ENCODE data around the gene NUP43. TPM values are rescaled to one million over a fixed set of nuclear protein-coding genes. Genes with fewer than 3 reads are reported as not detected.

Gene NUP43
- total RNA-seq, 1 donor from 2014 or later: 39.7 TPM

GRCh38 chr6:149681209-149681608, 65.1 kb downstream of the NUP43 start:
- H3K9ac ChIP-seq (ENCODE audit: low read length): no peak overlapping the region
- no peaks in the 10 kb centered on the region for H3K4me1 ChIP-seq (ENCODE audit: insufficient read depth, low read length)
- no peak overlapping the region for H2AFZ ChIP-seq (ENCODE audit: low read depth, low read length)
- DNase-seq (ENCODE audit: low read depth) (no peak), FAIRE-seq (no peak)
- Mint-ChIP-seq H3K27ac (ENCODE audit: unreplicated experiment) (no peak overlapping the region), H3K4me3 (ENCODE audit: unreplicated experiment) (no peak overlapping the region), H3K36me3 (ENCODE audit: low read depth, unreplicated experiment) (peaks cover 10% of the 10 kb centered on the region), H3K4me1 (ENCODE audit: low read depth, unreplicated experiment) (peaks cover 4% of the 10 kb centered on the region), H3K27me3 (ENCODE audit: low read depth, unreplicated experiment) (no peaks in the 10 kb centered on the region), H3K9me3 (ENCODE audit: unreplicated experiment) (no peaks in the 10 kb centered on the region)
- H3K79me2 ChIP-seq (ENCODE audit: insufficient read depth, low read length): peaks cover 30% of the 10 kb centered on the region
- H4K20me1 ChIP-seq (ENCODE audit: insufficient read depth, low read length): peaks cover 26% of the 10 kb centered on the region
- no peaks in the 10 kb centered on the region for H3K27me3 ChIP-seq (ENCODE audit: insufficient read depth, low read length)
- H3K4me2 ChIP-seq (ENCODE audit: low read length): no peak overlapping the region
- no peak overlapping the region for H3K4me3 ChIP-seq (ENCODE audit: insufficient read depth, low read depth, low read length)
- TF ChIP-seq CTCF (IDR thresholded peaks at IDR 0.05; ENCODE audit: insufficient read depth, low read depth, low read length) (no peak), EZH2 (IDR thresholded peaks at IDR 0.05; ENCODE audit: insufficient read depth, low read length) (no peak)
- H3K9me3 ChIP-seq (ENCODE audit: insufficient read depth, low read depth, low read length): no peaks in the 10 kb centered on the region
- H3K36me3 ChIP-seq (ENCODE audit: insufficient read depth, low read length): peaks cover 26% of the 10 kb centered on the region
- no peak overlapping the region for H3K27ac ChIP-seq (ENCODE audit: low read depth, low read length)

- no peaks in the 10 kb centered on the region for H3K27me3 ChIP-seq (ENCODE audit: insufficient read depth, low read length)
- peaks cover 25% of the 10 kb centered on the region for H3K79me2 ChIP-seq (ENCODE audit: insufficient read depth, low read length)
- Mint-ChIP-seq H3K27me3 (ENCODE audit: low read depth, unreplicated experiment) (no peaks in the 10 kb centered on the region), H3K4me1 (ENCODE audit: low read depth, unreplicated experiment) (no peaks in the 10 kb centered on the region), H3K36me3 (ENCODE audit: low read depth, unreplicated experiment) (peaks cover 9% of the 10 kb centered on the region), H3K4me3 (ENCODE audit: unreplicated experiment) (no peak overlapping the region), H3K27ac (ENCODE audit: unreplicated experiment) (no peak overlapping the region), H3K9me3 (ENCODE audit: unreplicated experiment) (no peaks in the 10 kb centered on the region)
- peaks cover 33% of the 10 kb centered on the region for H3K36me3 ChIP-seq (ENCODE audit: insufficient read depth, low read length)
- FAIRE-seq (no peak), DNase-seq (ENCODE audit: low read depth) (no peak)
- no peak overlapping the region for H3K27ac ChIP-seq (ENCODE audit: low read depth, low read length)
- H3K4me3 ChIP-seq (ENCODE audit: insufficient read depth, low read depth, low read length): no peak overlapping the region
- H3K9me3 ChIP-seq (ENCODE audit: insufficient read depth, low read depth, low read length): no peaks in the 10 kb centered on the region
- no peak overlapping the region for H2AFZ ChIP-seq (ENCODE audit: low read depth, low read length)
- H3K9ac ChIP-seq (ENCODE audit: low read length): no peak overlapping the region
- no peak overlapping the region for H3K4me2 ChIP-seq (ENCODE audit: low read length)
- TF ChIP-seq CTCF (IDR thresholded peaks at IDR 0.05; ENCODE audit: insufficient read depth, low read depth, low read length): no peak
- no peak for TF ChIP-seq EZH2 (IDR thresholded peaks at IDR 0.05; ENCODE audit: insufficient read depth, low read length)
- H3K4me1 ChIP-seq (ENCODE audit: insufficient read depth, low read length): no peaks in the 10 kb centered on the region
- peaks cover 23% of the 10 kb centered on the region for H4K20me1 ChIP-seq (ENCODE audit: insufficient read depth, low read length)
Observed at GRCh38 chr6:149680503-149680902, 65.8 kb downstream of the NUP43 start.

Other genes with a start within 250 kb of the NUP43 start
- 39.2 TPM in 2 replicates for gene PPIL4, start 200.5 kb downstream of the NUP43 start, total RNA-seq
- 36.5 and 39.3 TPM in 2 replicates for gene GINM1, start 180.2 kb downstream of the NUP43 start, total RNA-seq
- gene KATNA1, start 97.8 kb downstream of the NUP43 start, total RNA-seq: 13.7 and 14.3 TPM in 2 replicates
- gene LATS1, start 28.4 kb downstream of the NUP43 start, total RNA-seq: 25.6 and 27.9 TPM in 2 replicates
- 127 TPM in 2 replicates for gene PCMT1, start 3.2 kb upstream of the NUP43 start, total RNA-seq
- gene LRP11, start 117.8 kb upstream of the NUP43 start, total RNA-seq: 24.2 and 26.2 TPM in 2 replicates
- gene RAET1E, start 151.6 kb upstream of the NUP43 start, total RNA-seq: not detected in 2 replicates
- not detected in 2 replicates for gene RAET1G, start 176.6 kb upstream of the NUP43 start, total RNA-seq
- gene ULBP2, start 195.5 kb upstream of the NUP43 start, total RNA-seq: 7.3 and 7.5 TPM in 2 replicates
- 7.4 and 8.8 TPM in 2 replicates for gene ULBP1, start 217.4 kb upstream of the NUP43 start, total RNA-seq

All from astrocyte (in vitro differentiated cells and primary cell).